ENCODE measurements around the gene PTPRE. TPM values are rescaled to one million over a fixed set of nuclear protein-coding genes. Genes with fewer than 3 reads are reported as not detected.

The PTPRE gene
- total RNA-seq, 1 experiment from 2014 or later = 12.3 TPM

GRCh38 chr10:127983344-127984100 is 76.6 kb downstream of the PTPRE start:
- CTCF ChIA-PET = no interaction called here
- no peak for DNase-seq (ENCODE audit: low read depth, low spot score)
- H3K9ac ChIP-seq (ENCODE audit: low read length) = no peak overlapping the region
- H3K27ac ChIP-seq (ENCODE audit: low read depth, low read length) = no peak overlapping the region
- H3K9me2 ChIP-seq (ENCODE audit: insufficient read depth) = no peaks in the 10 kb centered on the region; the same call in 1 of the 2 replicates
- POLR2A ChIA-PET = no interaction called here
- H2AFZ ChIP-seq (ENCODE audit: low read depth, low read length, poor library complexity, severe bottlenecking) = no peak overlapping the region
- H3K27me3 ChIP-seq (ENCODE audit: insufficient read depth, low read length) = no peaks in the 10 kb centered on the region
- RAD21 ChIA-PET (ENCODE audit: low non-redundant PET in 1 of 2, low total read pairs in 2 of 2, uncharacterized antibody in 2 of 2, unreplicated experiment in 2 of 2) = no interaction called here
- H4K20me1 ChIP-seq (ENCODE audit: insufficient read depth) = no peaks in the 10 kb centered on the region
- no peaks in the 10 kb centered on the region for H3K9me3 ChIP-seq (ENCODE audit: control insufficient read depth in 1 of 2, insufficient read depth in 1 of 2, low read depth in 1 of 2, low read length in 2 of 2)
- ATAC-seq = peak; percentile 67; the same call in 1 of the 2 replicates
- H3K4me2 ChIP-seq (ENCODE audit: low read length) = peak overlapping the region; percentile 37
- no peaks in the 10 kb centered on the region for H3K79me2 ChIP-seq (ENCODE audit: insufficient read depth, low read length)
- intact Hi-C loops (cut with micrococcal nuclease) = no loop called here
- H3K4me1 ChIP-seq (ENCODE audit: control insufficient read depth in 1 of 2, insufficient read depth in 2 of 2, low read length in 2 of 2) = peaks cover 5 to 13% of the 10 kb centered on the region in 2 experiments; a peak in 3 of 4 replicates
- H3K4me3 ChIP-seq (replicated peaks in 1 of 2; ENCODE audit: low read depth in 1 of 2, low read length in 2 of 2) = no peak overlapping the region
- BruUV-seq (replicated peaks) = no TSS peak
- no peaks in the 10 kb centered on the region for H3K36me3 ChIP-seq (ENCODE audit: control insufficient read depth in 1 of 2, insufficient read depth in 2 of 2, low read length in 2 of 2)
- TF ChIP-seq RAD21 (IDR thresholded peaks at IDR 0.05; ENCODE audit: low read depth) (no peak), CBX3 (IDR thresholded peaks at IDR 0.05; ENCODE audit: low read depth) (0 out of 2 replicates have a peak, but pooled peaks have one; percentile 20), CEBPB (IDR thresholded peaks at IDR 0.05; ENCODE audit: low read depth) (no peak), POLR2A (IDR thresholded peaks at IDR 0.05; ENCODE audit: borderline replicate concordance, extremely low read depth, insufficient read depth, insufficient read length) (no peak), ZFX (IDR thresholded peaks at IDR 0.05) (no peak), FOSL1 (IDR thresholded peaks at IDR 0.05; ENCODE audit: low read depth) (no peak), ELF1 (IDR thresholded peaks at IDR 0.05; ENCODE audit: borderline replicate concordance, low read depth) (no peak), SRF (IDR thresholded peaks at IDR 0.05; ENCODE audit: low read depth) (no peak), EZH2 (IDR thresholded peaks at IDR 0.05) (no peak), ZNF274 (IDR thresholded peaks at IDR 0.05; ENCODE audit: low read depth, low read length) (no peak), ZBTB33 (IDR thresholded peaks at IDR 0.05; ENCODE audit: extremely low read depth, insufficient replicate concordance, low read length) (no peak), POLR2AphosphoS5 (IDR thresholded peaks at IDR 0.05; ENCODE audit: low read depth, low read length) (no peak), EGR1 (IDR thresholded peaks at IDR 0.05; ENCODE audit: low read depth) (no peak), EZH2phosphoT487 (IDR thresholded peaks at IDR 0.05; ENCODE audit: borderline replicate concordance) (no peak), YY1 (IDR thresholded peaks at IDR 0.05; ENCODE audit: extremely low read depth, insufficient replicate concordance, low read depth, low read length) (no peak), SIN3A (IDR thresholded peaks at IDR 0.05; ENCODE audit: low read depth) (no peak), TCF7L2 (IDR thresholded peaks at IDR 0.05; ENCODE audit: borderline replicate concordance, extremely low read depth, insufficient read depth, insufficient read length) (no peak), SP1 (IDR thresholded peaks at IDR 0.05; ENCODE audit: low read depth) (peak; percentile 20; the same call in 1 of the 2 replicates)
- TF ChIP-seq, protein P1, sequence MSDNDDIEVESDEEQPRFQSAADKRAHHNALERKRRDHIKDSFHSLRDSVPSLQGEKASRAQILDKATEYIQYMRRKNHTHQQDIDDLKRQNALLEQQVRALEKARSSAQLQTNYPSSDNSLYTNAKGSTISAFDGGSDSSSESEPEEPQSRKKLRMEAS (IDR thresholded peaks at IDR 0.05) = no peak
- TF ChIP-seq, protein P2, sequence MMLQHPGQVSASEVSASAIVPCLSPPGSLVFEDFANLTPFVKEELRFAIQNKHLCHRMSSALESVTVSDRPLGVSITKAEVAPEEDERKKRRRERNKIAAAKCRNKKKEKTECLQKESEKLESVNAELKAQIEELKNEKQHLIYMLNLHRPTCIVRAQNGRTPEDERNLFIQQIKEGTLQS (IDR thresholded peaks at IDR 0.05) = no peak
- TF ChIP-seq, protein P3, sequence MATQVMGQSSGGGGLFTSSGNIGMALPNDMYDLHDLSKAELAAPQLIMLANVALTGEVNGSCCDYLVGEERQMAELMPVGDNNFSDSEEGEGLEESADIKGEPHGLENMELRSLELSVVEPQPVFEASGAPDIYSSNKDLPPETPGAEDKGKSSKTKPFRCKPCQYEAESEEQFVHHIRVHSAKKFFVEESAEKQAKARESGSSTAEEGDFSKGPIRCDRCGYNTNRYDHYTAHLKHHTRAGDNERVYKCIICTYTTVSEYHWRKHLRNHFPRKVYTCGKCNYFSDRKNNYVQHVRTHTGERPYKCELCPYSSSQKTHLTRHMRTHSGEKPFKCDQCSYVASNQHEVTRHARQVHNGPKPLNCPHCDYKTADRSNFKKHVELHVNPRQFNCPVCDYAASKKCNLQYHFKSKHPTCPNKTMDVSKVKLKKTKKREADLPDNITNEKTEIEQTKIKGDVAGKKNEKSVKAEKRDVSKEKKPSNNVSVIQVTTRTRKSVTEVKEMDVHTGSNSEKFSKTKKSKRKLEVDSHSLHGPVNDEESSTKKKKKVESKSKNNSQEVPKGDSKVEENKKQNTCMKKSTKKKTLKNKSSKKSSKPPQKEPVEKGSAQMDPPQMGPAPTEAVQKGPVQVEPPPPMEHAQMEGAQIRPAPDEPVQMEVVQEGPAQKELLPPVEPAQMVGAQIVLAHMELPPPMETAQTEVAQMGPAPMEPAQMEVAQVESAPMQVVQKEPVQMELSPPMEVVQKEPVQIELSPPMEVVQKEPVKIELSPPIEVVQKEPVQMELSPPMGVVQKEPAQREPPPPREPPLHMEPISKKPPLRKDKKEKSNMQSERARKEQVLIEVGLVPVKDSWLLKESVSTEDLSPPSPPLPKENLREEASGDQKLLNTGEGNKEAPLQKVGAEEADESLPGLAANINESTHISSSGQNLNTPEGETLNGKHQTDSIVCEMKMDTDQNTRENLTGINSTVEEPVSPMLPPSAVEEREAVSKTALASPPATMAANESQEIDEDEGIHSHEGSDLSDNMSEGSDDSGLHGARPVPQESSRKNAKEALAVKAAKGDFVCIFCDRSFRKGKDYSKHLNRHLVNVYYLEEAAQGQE (IDR thresholded peaks at IDR 0.05; ENCODE audit: low read depth) = no peak

Measured in HCT116 (cell line).